SK-N-SH treated with all-trans-retinoic acid at 6 μM for 48 hours (cell line): Measurements from ENCODE around the gene LLGL2.

ENCODE experiments used
- ATAC-seq: fragments of 200-7000 bp; cut with Tn5 transposase; 3 replicates; pipeline ENCODE4 v1.9.1; 2020; ENCODE audit warnings: mild to moderate bottlenecking, moderate library complexity
- ARNTL ChIP-seq: fragments of 450-650 bp; formaldehyde crosslinking; IDR thresholded peaks from 2 replicates; pipeline ENCODE4 v1.5.0; 2020; ENCODE audit warnings: low read depth, mild to moderate bottlenecking, moderate library complexity, borderline replicate concordance
- CSDC2 ChIP-seq: fragments of 250-450 bp; sonication (Bioruptor Pico); IDR thresholded peaks from 2 replicates; pipeline ENCODE4 v1.5.0; 2020; ENCODE audit warnings: mild to moderate bottlenecking, moderate library complexity
- ESRRG ChIP-seq: fragments of 250-450 bp; sonication (Bioruptor Pico); IDR thresholded peaks from 2 replicates; pipeline ENCODE4 v1.6.1; 2021; ENCODE audit warnings: mild to moderate bottlenecking
- GLIS3 ChIP-seq: fragments of 250-450 bp; sonication (Bioruptor Pico); IDR thresholded peaks from 2 replicates; pipeline ENCODE4 v1.5.0; 2020; ENCODE audit warnings: mild to moderate bottlenecking, moderate library complexity
- ISL1 ChIP-seq: fragments of 250-450 bp; sonication (Bioruptor Pico); IDR thresholded peaks from 2 replicates; pipeline ENCODE4 v2.1.2; 2022; ENCODE audit warnings: mild to moderate bottlenecking, moderate library complexity
- OSR1 ChIP-seq: fragments of 250-450 bp; sonication (Bioruptor Pico); IDR thresholded peaks from 2 replicates; pipeline ENCODE4 v1.8.0; 2022; ENCODE audit warnings: moderate library complexity, mild to moderate bottlenecking, inconsistent platforms
- PPARA ChIP-seq: fragments of 250-450 bp; sonication (Bioruptor Pico); IDR thresholded peaks from 2 replicates; pipeline ENCODE4 v1.5.0; 2020; ENCODE audit warnings: mild to moderate bottlenecking, borderline replicate concordance
- SNAI2 ChIP-seq: fragments of 250-450 bp; sonication (Bioruptor Pico); IDR thresholded peaks from 2 replicates; pipeline ENCODE4 v1.5.0; 2020; ENCODE audit warnings: mild to moderate bottlenecking, moderate library complexity
- TCF4 ChIP-seq: fragments of 250-450 bp; sonication (Bioruptor Pico); IDR thresholded peaks from 2 replicates; pipeline ENCODE4 v1.8.0; 2021; ENCODE audit warnings: mild to moderate bottlenecking, moderate library complexity, borderline replicate concordance
- TOX ChIP-seq: fragments of 250-450 bp; sonication (Bioruptor Pico); IDR thresholded peaks from 2 replicates; pipeline ENCODE4 v1.8.0; 2021; ENCODE audit warnings: mild to moderate bottlenecking, moderate library complexity, borderline replicate concordance
- ZC3H10 ChIP-seq: fragments of 250-450 bp; sonication (Bioruptor Pico); IDR thresholded peaks from 2 replicates; pipeline ENCODE4 v1.5.1; 2021; ENCODE audit warnings: mild to moderate bottlenecking, moderate library complexity
- ZFP3 ChIP-seq: fragments of 250-450 bp; sonication (Bioruptor Pico); IDR thresholded peaks from 2 replicates; pipeline ENCODE4 v1.5.0; 2020; ENCODE audit warnings: mild to moderate bottlenecking, moderate library complexity
- ZFP30 ChIP-seq: fragments of 450-650 bp; formaldehyde crosslinking; IDR thresholded peaks from 2 replicates; pipeline ENCODE4 v1.5.0; 2022; ENCODE audit warnings: mild to moderate bottlenecking, moderate library complexity
- ZNF565 ChIP-seq: fragments of 450-650 bp; formaldehyde crosslinking; conservative IDR thresholded peaks from 2 replicates; pipeline ENCODE4 v1.5.0; 2020; ENCODE audit warnings: low read depth, mild to moderate bottlenecking, moderate library complexity
- ZNF70 ChIP-seq: fragments of 450-650 bp; formaldehyde crosslinking; IDR thresholded peaks from 2 replicates; pipeline ENCODE4 v1.5.0; 2020; ENCODE audit warnings: mild to moderate bottlenecking, moderate library complexity
- ZNF8 ChIP-seq: fragments of 450-650 bp; formaldehyde crosslinking; IDR thresholded peaks from 2 replicates; pipeline ENCODE4 v1.5.0; 2020; ENCODE audit warnings: mild to moderate bottlenecking, moderate library complexity
- TF ChIP-seq, protein P1 (sequence below): fragments of 250-450 bp; sonication (Bioruptor Pico); IDR thresholded peaks from 2 replicates; pipeline ENCODE4 v1.5.1; 2020; ENCODE audit warnings: low read depth, mild to moderate bottlenecking, moderate library complexity
- TF ChIP-seq, protein P2 (sequence below): fragments of 250-450 bp; sonication (Bioruptor Pico); IDR thresholded peaks from 2 replicates; pipeline ENCODE4 v1.8.0; 2021; ENCODE audit warnings: low read depth, mild to moderate bottlenecking, moderate library complexity, borderline replicate concordance
- TF ChIP-seq, protein P3 (sequence below): fragments of 250-450 bp; sonication (Bioruptor Pico); IDR thresholded peaks from 2 replicates; pipeline ENCODE4 v1.5.0; 2020; ENCODE audit warnings: mild to moderate bottlenecking, moderate library complexity
- TF ChIP-seq, protein P4 (sequence below): fragments of 250-450 bp; sonication (Bioruptor Pico); IDR thresholded peaks from 2 replicates; pipeline ENCODE4 v1.5.1; 2021; ENCODE audit warnings: mild to moderate bottlenecking, moderate library complexity
- TF ChIP-seq, protein P5 (sequence below): fragments of 250-450 bp; sonication (Bioruptor Pico); IDR thresholded peaks from 2 replicates; pipeline ENCODE4 v1.8.0; 2020; ENCODE audit warnings: mild to moderate bottlenecking, moderate library complexity, borderline replicate concordance

The LLGL2 gene

DNA sequence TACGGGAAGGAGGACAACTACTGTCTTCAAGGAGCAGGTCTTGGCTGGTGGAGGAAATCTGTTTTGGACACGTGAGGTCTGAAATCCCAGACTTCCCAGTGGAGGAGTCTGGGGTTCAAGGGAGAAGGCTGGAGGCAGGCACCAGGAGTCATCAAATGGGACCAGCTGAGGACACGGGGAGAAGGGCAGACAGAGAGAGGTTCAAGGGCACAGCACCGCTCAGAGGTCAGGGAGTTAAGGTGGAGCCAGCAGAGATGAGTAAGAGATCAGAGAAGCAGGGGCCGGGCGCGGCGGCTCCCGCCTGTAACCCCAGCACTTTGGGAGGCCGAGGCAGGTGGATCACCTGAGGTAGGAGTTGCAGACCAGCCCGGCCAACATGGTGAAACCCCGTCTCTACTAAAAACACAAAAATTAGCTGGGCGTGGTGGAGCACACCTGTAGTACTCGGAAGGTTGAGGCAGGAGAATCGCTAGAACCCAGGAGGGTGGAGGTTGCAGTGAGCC, 97.3 kb downstream of the LLGL2 start:
- TF ChIP-seq PPARA (CRISPR knock-in tag) = no peak
- no peak for TF ChIP-seq ZNF8 (CRISPR knock-in tag)
- no peak for TF ChIP-seq SNAI2 (CRISPR knock-in tag)
- no peak for TF ChIP-seq TCF4 (CRISPR knock-in tag)
- TF ChIP-seq, protein P1, sequence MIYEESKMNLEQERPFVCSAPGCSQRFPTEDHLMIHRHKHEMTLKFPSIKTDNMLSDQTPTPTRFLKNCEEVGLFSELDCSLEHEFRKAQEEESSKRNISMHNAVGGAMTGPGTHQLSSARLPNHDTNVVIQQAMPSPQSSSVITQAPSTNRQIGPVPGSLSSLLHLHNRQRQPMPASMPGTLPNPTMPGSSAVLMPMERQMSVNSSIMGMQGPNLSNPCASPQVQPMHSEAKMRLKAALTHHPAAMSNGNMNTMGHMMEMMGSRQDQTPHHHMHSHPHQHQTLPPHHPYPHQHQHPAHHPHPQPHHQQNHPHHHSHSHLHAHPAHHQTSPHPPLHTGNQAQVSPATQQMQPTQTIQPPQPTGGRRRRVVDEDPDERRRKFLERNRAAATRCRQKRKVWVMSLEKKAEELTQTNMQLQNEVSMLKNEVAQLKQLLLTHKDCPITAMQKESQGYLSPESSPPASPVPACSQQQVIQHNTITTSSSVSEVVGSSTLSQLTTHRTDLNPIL (CRISPR knock-in tag) = no peak
- no peak for TF ChIP-seq ARNTL
- no peak for TF ChIP-seq OSR1 (CRISPR knock-in tag)
- no peak for TF ChIP-seq ISL1 (CRISPR knock-in tag)
- TF ChIP-seq TOX (CRISPR knock-in tag) = no peak
- no peak for TF ChIP-seq ZNF565 (CRISPR knock-in tag)
- TF ChIP-seq ZFP3 (CRISPR knock-in tag) = no peak
- no peak for TF ChIP-seq ZNF70 (CRISPR knock-in tag)
- TF ChIP-seq, protein P2, sequence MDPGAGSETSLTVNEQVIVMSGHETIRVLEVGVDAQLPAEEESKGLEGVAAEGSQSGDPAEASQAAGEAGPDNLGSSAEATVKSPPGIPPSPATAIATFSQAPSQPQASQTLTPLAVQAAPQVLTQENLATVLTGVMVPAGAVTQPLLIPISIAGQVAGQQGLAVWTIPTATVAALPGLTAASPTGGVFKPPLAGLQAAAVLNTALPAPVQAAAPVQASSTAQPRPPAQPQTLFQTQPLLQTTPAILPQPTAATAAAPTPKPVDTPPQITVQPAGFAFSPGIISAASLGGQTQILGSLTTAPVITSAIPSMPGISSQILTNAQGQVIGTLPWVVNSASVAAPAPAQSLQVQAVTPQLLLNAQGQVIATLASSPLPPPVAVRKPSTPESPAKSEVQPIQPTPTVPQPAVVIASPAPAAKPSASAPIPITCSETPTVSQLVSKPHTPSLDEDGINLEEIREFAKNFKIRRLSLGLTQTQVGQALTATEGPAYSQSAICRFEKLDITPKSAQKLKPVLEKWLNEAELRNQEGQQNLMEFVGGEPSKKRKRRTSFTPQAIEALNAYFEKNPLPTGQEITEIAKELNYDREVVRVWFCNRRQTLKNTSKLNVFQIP (CRISPR knock-in tag) = no peak
- no peak for TF ChIP-seq ZC3H10
- TF ChIP-seq, protein P3, sequence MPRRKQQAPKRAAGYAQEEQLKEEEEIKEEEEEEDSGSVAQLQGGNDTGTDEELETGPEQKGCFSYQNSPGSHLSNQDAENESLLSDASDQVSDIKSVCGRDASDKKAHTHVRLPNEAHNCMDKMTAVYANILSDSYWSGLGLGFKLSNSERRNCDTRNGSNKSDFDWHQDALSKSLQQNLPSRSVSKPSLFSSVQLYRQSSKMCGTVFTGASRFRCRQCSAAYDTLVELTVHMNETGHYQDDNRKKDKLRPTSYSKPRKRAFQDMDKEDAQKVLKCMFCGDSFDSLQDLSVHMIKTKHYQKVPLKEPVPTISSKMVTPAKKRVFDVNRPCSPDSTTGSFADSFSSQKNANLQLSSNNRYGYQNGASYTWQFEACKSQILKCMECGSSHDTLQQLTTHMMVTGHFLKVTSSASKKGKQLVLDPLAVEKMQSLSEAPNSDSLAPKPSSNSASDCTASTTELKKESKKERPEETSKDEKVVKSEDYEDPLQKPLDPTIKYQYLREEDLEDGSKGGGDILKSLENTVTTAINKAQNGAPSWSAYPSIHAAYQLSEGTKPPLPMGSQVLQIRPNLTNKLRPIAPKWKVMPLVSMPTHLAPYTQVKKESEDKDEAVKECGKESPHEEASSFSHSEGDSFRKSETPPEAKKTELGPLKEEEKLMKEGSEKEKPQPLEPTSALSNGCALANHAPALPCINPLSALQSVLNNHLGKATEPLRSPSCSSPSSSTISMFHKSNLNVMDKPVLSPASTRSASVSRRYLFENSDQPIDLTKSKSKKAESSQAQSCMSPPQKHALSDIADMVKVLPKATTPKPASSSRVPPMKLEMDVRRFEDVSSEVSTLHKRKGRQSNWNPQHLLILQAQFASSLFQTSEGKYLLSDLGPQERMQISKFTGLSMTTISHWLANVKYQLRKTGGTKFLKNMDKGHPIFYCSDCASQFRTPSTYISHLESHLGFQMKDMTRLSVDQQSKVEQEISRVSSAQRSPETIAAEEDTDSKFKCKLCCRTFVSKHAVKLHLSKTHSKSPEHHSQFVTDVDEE (CRISPR knock-in tag) = no peak
- TF ChIP-seq CSDC2 (CRISPR knock-in tag) = no peak
- TF ChIP-seq, protein P4, sequence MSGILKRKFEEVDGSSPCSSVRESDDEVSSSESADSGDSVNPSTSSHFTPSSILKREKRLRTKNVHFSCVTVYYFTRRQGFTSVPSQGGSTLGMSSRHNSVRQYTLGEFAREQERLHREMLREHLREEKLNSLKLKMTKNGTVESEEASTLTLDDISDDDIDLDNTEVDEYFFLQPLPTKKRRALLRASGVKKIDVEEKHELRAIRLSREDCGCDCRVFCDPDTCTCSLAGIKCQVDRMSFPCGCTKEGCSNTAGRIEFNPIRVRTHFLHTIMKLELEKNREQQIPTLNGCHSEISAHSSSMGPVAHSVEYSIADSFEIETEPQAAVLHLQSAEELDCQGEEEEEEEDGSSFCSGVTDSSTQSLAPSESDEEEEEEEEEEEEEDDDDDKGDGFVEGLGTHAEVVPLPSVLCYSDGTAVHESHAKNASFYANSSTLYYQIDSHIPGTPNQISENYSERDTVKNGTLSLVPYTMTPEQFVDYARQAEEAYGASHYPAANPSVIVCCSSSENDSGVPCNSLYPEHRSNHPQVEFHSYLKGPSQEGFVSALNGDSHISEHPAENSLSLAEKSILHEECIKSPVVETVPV = no peak
- TF ChIP-seq ESRRG = no peak
- no peak for TF ChIP-seq GLIS3 (CRISPR knock-in tag)
- no peak for TF ChIP-seq ZFP30 (CRISPR knock-in tag)
- no peak for ATAC-seq

DNA sequence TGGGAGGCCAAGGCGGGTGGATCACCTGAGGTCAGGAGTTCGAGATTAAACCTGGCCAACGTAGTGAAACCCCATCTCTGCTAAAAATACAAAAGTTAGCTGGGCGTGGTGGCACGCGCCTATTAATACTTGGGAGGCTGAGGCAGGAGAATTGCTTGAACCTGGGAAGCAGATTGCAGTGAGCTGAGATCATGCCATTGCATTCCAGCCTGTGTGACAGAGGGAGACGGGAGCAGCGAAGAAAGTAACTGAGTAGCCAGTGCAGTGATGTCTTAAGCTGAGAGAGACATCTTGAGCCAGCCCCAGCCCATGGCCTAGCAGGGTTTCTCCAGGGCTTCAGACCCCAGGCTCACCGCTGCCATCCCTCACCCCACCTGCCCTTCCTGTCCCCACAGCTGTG, 97.9 kb downstream of the LLGL2 start:
- TF ChIP-seq, protein P5, sequence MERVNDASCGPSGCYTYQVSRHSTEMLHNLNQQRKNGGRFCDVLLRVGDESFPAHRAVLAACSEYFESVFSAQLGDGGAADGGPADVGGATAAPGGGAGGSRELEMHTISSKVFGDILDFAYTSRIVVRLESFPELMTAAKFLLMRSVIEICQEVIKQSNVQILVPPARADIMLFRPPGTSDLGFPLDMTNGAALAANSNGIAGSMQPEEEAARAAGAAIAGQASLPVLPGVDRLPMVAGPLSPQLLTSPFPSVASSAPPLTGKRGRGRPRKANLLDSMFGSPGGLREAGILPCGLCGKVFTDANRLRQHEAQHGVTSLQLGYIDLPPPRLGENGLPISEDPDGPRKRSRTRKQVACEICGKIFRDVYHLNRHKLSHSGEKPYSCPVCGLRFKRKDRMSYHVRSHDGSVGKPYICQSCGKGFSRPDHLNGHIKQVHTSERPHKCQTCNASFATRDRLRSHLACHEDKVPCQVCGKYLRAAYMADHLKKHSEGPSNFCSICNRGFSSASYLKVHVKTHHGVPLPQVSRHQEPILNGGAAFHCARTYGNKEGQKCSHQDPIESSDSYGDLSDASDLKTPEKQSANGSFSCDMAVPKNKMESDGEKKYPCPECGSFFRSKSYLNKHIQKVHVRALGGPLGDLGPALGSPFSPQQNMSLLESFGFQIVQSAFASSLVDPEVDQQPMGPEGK (CRISPR knock-in tag) = no peak
- TF ChIP-seq ZC3H10 (no peak), ZFP30 (CRISPR knock-in tag) (no peak)
- TF ChIP-seq, protein P3 (CRISPR knock-in tag) = no peak
- no peak for ATAC-seq
